T-cell (primary cell): ENCODE results near the gene CHRNB1. TPM values are rescaled to one million over a fixed set of nuclear protein-coding genes. Genes with fewer than 3 reads are reported as not detected.

ENCODE experiments used
- ATAC-seq, 4 experiments: fragments of 200-7000 bp in 3 of 4; fragments of 150-1000 bp in 1 of 4; cut with Tn5 transposase; replicated peaks in 1 of 4; 1 replicate in 3 of 4; 2 replicates in 1 of 4; pipeline ENCODE4 v1.10.0; 2021; ENCODE audit warnings: moderate library complexity in 3 of 4, mild to moderate bottlenecking in 2 of 4, moderate number of reproducible peaks in 1 of 4
- CTCF ChIA-PET, 2 donors: fragments of 300-600 bp; sonication (Branson Sonifier 250); formaldehyde crosslinking; loops; one replicate each; lab custom pipeline; 2022; ENCODE audit warnings: antibody characterized with exemption in 2 of 2; lab: Charles Lee
- POLR2A ChIA-PET, 2 donors: fragments of 300-600 bp; sonication (Branson Sonifier 250); formaldehyde crosslinking; loops; one replicate each; lab custom pipeline; 2022; ENCODE audit warnings: antibody characterized with exemption in 2 of 2; lab: Charles Lee
- DNase-seq, 35 experiments: peaks; one replicate each; pipeline versions ENCODE4 v3.0.0 to v3.0.0-alpha.2; 2013 to 2023
- H3K27ac ChIP-seq: one replicate; pipeline ENCODE4 v1.5.1; 2013; ENCODE audit warnings: low read length
- H3K27me3 ChIP-seq, 2 experiments: replicated peaks in 1 of 2; 1 replicate in 1 of 2; 2 replicates in 1 of 2; pipeline versions ENCODE4 v1.6.1 to v1.7.0; 2013; ENCODE audit warnings: low read length in 1 of 2, mixed read lengths in 1 of 2; ENCODE audit not compliant: control insufficient read depth in 2 of 2, insufficient read depth in 2 of 2; ENCODE audit errors: extremely low read depth in 1 of 2
- H3K36me3 ChIP-seq, 2 donors: 1 replicate in 1 of 2; 2 replicates in 1 of 2; pipeline versions ENCODE4 v1.6.1 to v1.7.0; 2013; ENCODE audit warnings: low read length in 1 of 2; ENCODE audit not compliant: control insufficient read depth in 2 of 2, insufficient read depth in 1 of 2; ENCODE audit errors: extremely low read depth in 1 of 2
- H3K4me1 ChIP-seq, 2 experiments: 1 replicate in 1 of 2; 2 replicates in 1 of 2; pipeline versions ENCODE4 v1.6.1 to v1.7.0; 2013; ENCODE audit warnings: low read length in 2 of 2, mixed read lengths in 1 of 2; ENCODE audit not compliant: insufficient read depth in 2 of 2, control insufficient read depth in 1 of 2; ENCODE audit errors: extremely low read depth in 1 of 2
- H3K4me3 ChIP-seq, 2 donors: 1 replicate in 1 of 2; 2 replicates in 1 of 2; pipeline versions ENCODE4 v1.5.1 to v1.7.0; 2013; ENCODE audit warnings: mild to moderate bottlenecking in 2 of 2, low read length in 1 of 2, moderate library complexity in 1 of 2; ENCODE audit not compliant: control insufficient read depth in 1 of 2; ENCODE audit errors: extremely low read depth in 1 of 2
- H3K9me3 ChIP-seq: 2 replicates; pipeline ENCODE4 v1.7.0; 2013
- H3K27ac Mint-ChIP-seq, 2 donors: one replicate each; pipeline ENCODE4 v1.8.0; 2020 to 2021; ENCODE audit warnings: mild to moderate bottlenecking in 2 of 2, mixed read lengths in 2 of 2
- H3K27me3 Mint-ChIP-seq, 2 donors: one replicate each; pipeline ENCODE4 v1.8.0; 2021 to 2022; ENCODE audit warnings: mixed read lengths in 2 of 2
- H3K36me3 Mint-ChIP-seq: one replicate; pipeline ENCODE4 v1.8.0; 2021; ENCODE audit warnings: mixed read lengths
- H3K4me1 Mint-ChIP-seq, 3 donors: one replicate each; pipeline ENCODE4 v1.8.0; 2020 to 2022; ENCODE audit warnings: mixed read lengths in 3 of 3, mild to moderate bottlenecking in 1 of 3
- H3K4me3 Mint-ChIP-seq, 3 donors: one replicate each; pipeline ENCODE4 v1.8.0; 2020 to 2022; ENCODE audit warnings: mild to moderate bottlenecking in 3 of 3, mixed read lengths in 3 of 3, moderate library complexity in 3 of 3
- H3K9me3 Mint-ChIP-seq, 3 donors: one replicate each; pipeline ENCODE4 v1.8.0; 2020 to 2022; ENCODE audit warnings: mixed read lengths in 3 of 3
- WGBS: methylation state at CpG from one replicate; pipeline ENCODE4 v1.1.5; 2013; ENCODE audit warnings: missing lambda C conversion rate; ENCODE audit not compliant: insufficient coverage; 5-methylcytosine and 5-hydroxymethylcytosine counted together
- total RNA-seq, 35 experiments: library from RNA in 6 of 35; stranded (reverse) in 6 of 35; fragments of 120-200 nt in 1 of 35; gene quantifications; one replicate each; pipeline versions ENCODE4 v1.2.1 to v1.2.4 and lab custom pipeline; 2013 to 2026

Gene CHRNB1
- total RNA-seq, 5 donors from 2014 or later (not counting 1 experiment from before 2014, with no cell fraction given), result 6.6 to 12.0 (median 11.0) TPM

GRCh38 chr17:7460850-7461660, 16.2 kb downstream of the CHRNB1 start:
- H3K36me3 Mint-ChIP-seq, result peaks cover 8% of the 10 kb centered on the region
- no peak overlapping the region for H3K4me3 Mint-ChIP-seq
- H3K27me3 Mint-ChIP-seq, result no peaks in the 10 kb centered on the region
- Histone ChIP-seq H3K4me1 (peaks cover 0 to 8% of the 10 kb centered on the region in 2 experiments), H3K4me3 (no peak overlapping the region), H3K9me3 (no peaks in the 10 kb centered on the region), H3K36me3 (peaks cover 2 to 30% of the 10 kb centered on the region in 2 donors), H3K27me3 (no peaks in the 10 kb centered on the region), H3K27ac (no peak overlapping the region)
- ATAC-seq (no peak), DNase-seq (no peak)
- CTCF ChIA-PET, result interaction anchor here in 1 of 2 donors (0.7 kb wide), 1 partner anchor 15 kb away, joined by 3 read pairs; no protein-coding TSS in a partner anchor
- no peaks in the 10 kb centered on the region for H3K9me3 Mint-ChIP-seq
- H3K27ac Mint-ChIP-seq, result no peak overlapping the region
- POLR2A ChIA-PET, result interaction anchor here in 1 of 2 donors (0.6 kb wide), 1 partner anchor 34 kb away, joined by 3 read pairs; no protein-coding TSS in a partner anchor
- peaks cover 7 to 18% (median 11%) of the 10 kb centered on the region in 3 donors for H3K4me1 Mint-ChIP-seq
- 91% methylated on average over 5 of the region's 7 CpGs for WGBS

GRCh38 chr17:7462474-7463371, 17.9 kb downstream of the CHRNB1 start:
- Histone ChIP-seq H3K36me3 (peaks cover 8 to 45% of the 10 kb centered on the region in 2 donors), H3K9me3 (no peaks in the 10 kb centered on the region), H3K27ac (no peak overlapping the region), H3K4me3 (no peak overlapping the region), H3K4me1 (peaks cover 6 to 9% of the 10 kb centered on the region in 2 experiments), H3K27me3 (no peaks in the 10 kb centered on the region)
- Mint-ChIP-seq H3K4me1 (peaks cover 6 to 13% (median 8%) of the 10 kb centered on the region in 3 donors), H3K4me3 (no peak overlapping the region), H3K9me3 (no peaks in the 10 kb centered on the region), H3K27me3 (no peaks in the 10 kb centered on the region), H3K27ac (no peak overlapping the region), H3K36me3 (peaks cover 15% of the 10 kb centered on the region)
- 94% methylated on average over 31 of the region's 44 CpGs for WGBS
- no peak for DNase-seq
- ATAC-seq, result peak in 1 of 4 experiments; percentile 22
- POLR2A ChIA-PET, result interaction anchor here in 1 of 2 donors (0.6 kb wide), 1 partner anchor 17 kb away, joined by 4 read pairs; the partner anchor contains the start of gene ZBTB4
- CTCF ChIA-PET, result interaction anchor here in 1 of 2 donors (0.6 kb wide), 1 partner anchor 107 kb away, joined by 3 read pairs; no protein-coding TSS in a partner anchor

- 100% methylated on average over 6 of the region's 14 CpGs for WGBS
- DNase-seq (no peak), ATAC-seq (peak in 1 of 4 experiments; percentile 14)
- H3K27ac ChIP-seq, result no peak overlapping the region
- peaks cover 8 to 48% of the 10 kb centered on the region in 2 donors for H3K36me3 ChIP-seq
- H3K9me3 ChIP-seq, result no peaks in the 10 kb centered on the region
- CTCF ChIA-PET, result no interaction called here
- Mint-ChIP-seq H3K27ac (no peak overlapping the region), H3K4me1 (peaks cover 8 to 14% (median 10%) of the 10 kb centered on the region in 3 donors), H3K36me3 (peaks cover 15% of the 10 kb centered on the region), H3K4me3 (no peak overlapping the region), H3K27me3 (no peaks in the 10 kb centered on the region), H3K9me3 (no peaks in the 10 kb centered on the region)
- no peaks in the 10 kb centered on the region for H3K27me3 ChIP-seq
- peaks cover 6 to 14% of the 10 kb centered on the region in 2 experiments for H3K4me1 ChIP-seq
- no peak overlapping the region for H3K4me3 ChIP-seq
- POLR2A ChIA-PET, result no interaction called here
Measured at GRCh38 chr17:7463372-7463846, 18.5 kb downstream of the CHRNB1 start.

GRCh38 chr17:7464081-7464480, 19.2 kb downstream of the CHRNB1 start:
- Mint-ChIP-seq H3K4me3 (no peak overlapping the region), H3K4me1 (peaks cover 12 to 19% (median 12%) of the 10 kb centered on the region in 3 donors), H3K27me3 (no peaks in the 10 kb centered on the region), H3K36me3 (peaks cover 15% of the 10 kb centered on the region), H3K27ac (no peak overlapping the region), H3K9me3 (no peaks in the 10 kb centered on the region)
- DNase-seq (no peak), ATAC-seq (no peak)
- H3K9me3 ChIP-seq, result no peaks in the 10 kb centered on the region
- H3K4me1 ChIP-seq, result peaks cover 6 to 15% of the 10 kb centered on the region in 2 experiments
- WGBS, result 97% methylated on average over 4 of the region's 9 CpGs
- ChIA-PET POLR2A (interaction anchor here in 1 of 2 donors (0.9 kb wide), 1 partner anchor 21 kb away, joined by 3 read pairs; no protein-coding TSS in a partner anchor), CTCF (no interaction called here)
- H3K4me3 ChIP-seq, result no peak overlapping the region
- H3K27me3 ChIP-seq, result no peaks in the 10 kb centered on the region
- H3K36me3 ChIP-seq, result peaks cover 8 to 50% of the 10 kb centered on the region in 2 donors
- no peak overlapping the region for H3K27ac ChIP-seq

GRCh38 chr17:7465597-7466275, 20.9 kb downstream of the CHRNB1 start:
- no peak overlapping the region for H3K27ac ChIP-seq
- H3K36me3 Mint-ChIP-seq, result peaks cover 15% of the 10 kb centered on the region
- H3K36me3 ChIP-seq, result peaks cover 8 to 50% of the 10 kb centered on the region in 2 donors
- no peaks in the 10 kb centered on the region for H3K27me3 Mint-ChIP-seq
- H3K4me1 Mint-ChIP-seq, result peaks cover 11 to 14% (median 13%) of the 10 kb centered on the region in 3 donors
- peak overlapping the region in 1 of 2 donors; percentile 28 for H3K27ac Mint-ChIP-seq
- DNase-seq, result no peak
- ChIA-PET POLR2A (interaction anchor here in 1 of 2 donors (0.6 kb wide), 1 partner anchor 95 kb away, joined by 8 read pairs; no protein-coding TSS in a partner anchor), CTCF (no interaction called here)
- no peak overlapping the region for H3K4me3 Mint-ChIP-seq
- H3K27me3 ChIP-seq, result no peaks in the 10 kb centered on the region
- 95% methylated on average over 29 of the region's 33 CpGs for WGBS
- H3K9me3 ChIP-seq, result no peaks in the 10 kb centered on the region
- no peak overlapping the region for H3K4me3 ChIP-seq
- ATAC-seq, result peak in 1 of 4 experiments; percentile 12
- no peaks in the 10 kb centered on the region for H3K9me3 Mint-ChIP-seq
- peaks cover 7 to 15% of the 10 kb centered on the region in 2 experiments for H3K4me1 ChIP-seq
